H1 (cell line): Measurements from ENCODE around the gene ZC3HAV1. TPM values are rescaled to one million over a fixed set of nuclear protein-coding genes. Genes with fewer than 3 reads are reported as not detected.

Experiments used
- CTCF ChIA-PET: fragments of 300-600 bp; sonication (Branson Sonifier 250); formaldehyde crosslinking; loops from one replicate; lab custom pipeline; 2021; ENCODE audit not compliant: partially characterized antibody; lab: Charles Lee
- POLR2A ChIA-PET: fragments of 300-600 bp; sonication (Branson Sonifier 250); formaldehyde crosslinking; loops from one replicate; lab custom pipeline; 2021; ENCODE audit warnings: inconsistent platforms; ENCODE audit not compliant: partially characterized antibody; lab: Charles Lee
- DNase-seq, 2 experiments: peaks; one replicate each; pipeline versions ENCODE4 v3.0.0 to v3.0.0-alpha.2; 2010 to 2022; ENCODE audit warnings: low spot score in 2 of 2, low read depth in 1 of 2, mixed read lengths in 1 of 2
- FAIRE-seq: peaks from 2 replicates; lab custom pipeline; 2011; peaks lifted over from hg19 to GRCh38; lab: Jason Lieb, UNC
- H2AFZ ChIP-seq: 2 replicates; pipeline ENCODE4 v1.8.1; 2012; ENCODE audit warnings: low read length, inconsistent platforms
- H2AK5ac ChIP-seq: 2 replicates; pipeline ENCODE4 v1.6.1; 2013; ENCODE audit warnings: low read depth, low read length
- H2BK120ac ChIP-seq: replicated peaks from 2 replicates; pipeline ENCODE3; 2013; ENCODE audit warnings: low read depth, low read length, inconsistent platforms
- H2BK12ac ChIP-seq: 2 replicates; pipeline ENCODE4 v1.6.1; 2013; ENCODE audit warnings: low read depth, low read length
- H2BK15ac ChIP-seq: 2 replicates; pipeline ENCODE4 v1.6.1; 2013; ENCODE audit warnings: low read length
- H2BK20ac ChIP-seq: 2 replicates; pipeline ENCODE4 v1.6.1; 2013; ENCODE audit warnings: low read length
- H2BK5ac ChIP-seq: 2 replicates; pipeline ENCODE4 v1.6.1; 2013; ENCODE audit warnings: low read depth, low read length
- H3K14ac ChIP-seq: 2 replicates; pipeline ENCODE4 v1.6.1; 2013; ENCODE audit warnings: inconsistent platforms; ENCODE audit not compliant: insufficient read length
- H3K18ac ChIP-seq: 2 replicates; pipeline ENCODE4 v1.6.1; 2013; ENCODE audit warnings: low read length; ENCODE audit errors: extremely low read depth
- H3K23ac ChIP-seq: 2 replicates; pipeline ENCODE4 v1.6.1; 2013; ENCODE audit warnings: inconsistent platforms; ENCODE audit not compliant: insufficient read length
- H3K23me2 ChIP-seq: 2 replicates; pipeline ENCODE4 v1.6.1; 2013; ENCODE audit warnings: low read depth, low read length
- H3K27ac ChIP-seq: 2 replicates; pipeline ENCODE4 v1.6.1; 2011; ENCODE audit warnings: low read depth, low read length, inconsistent platforms
- H3K27me3 ChIP-seq, 4 experiments: replicated peaks in 1 of 4; 1 replicate in 1 of 4; 2 replicates in 3 of 4; pipeline versions ENCODE4 v1.6.1 to v1.8.1; 2011 to 2013; ENCODE audit warnings: low read length in 3 of 4, mild to moderate bottlenecking in 3 of 4, inconsistent platforms in 2 of 4, mixed read lengths in 2 of 4, moderate library complexity in 1 of 4; ENCODE audit not compliant: control insufficient read depth in 3 of 4, insufficient read depth in 3 of 4; ENCODE audit errors: extremely low read depth in 1 of 4
- H3K36me3 ChIP-seq, 4 experiments: 2 replicates each; pipeline versions ENCODE4 v1.6.1 to v1.8.1; 2011 to 2013; ENCODE audit warnings: mild to moderate bottlenecking in 4 of 4, low read length in 3 of 4, moderate library complexity in 2 of 4, control low read depth in 1 of 4, inconsistent platforms in 1 of 4; ENCODE audit not compliant: insufficient read depth in 4 of 4, control insufficient read depth in 2 of 4
- H3K4ac ChIP-seq: replicated peaks from 2 replicates; pipeline ENCODE3; 2013; ENCODE audit warnings: low read length, low read depth, mixed read lengths, inconsistent platforms; ENCODE audit not compliant: insufficient read length
- H3K4me1 ChIP-seq, 4 experiments: replicated peaks in 1 of 4; 1 replicate in 1 of 4; 2 replicates in 3 of 4; pipeline versions ENCODE4 v1.6.1 to v1.8.1; 2011 to 2013; ENCODE audit warnings: low read length in 3 of 4, inconsistent platforms in 2 of 4, mixed read lengths in 1 of 4; ENCODE audit not compliant: insufficient read depth in 4 of 4, control insufficient read depth in 3 of 4
- H3K4me2 ChIP-seq, 2 experiments: 2 replicates each; pipeline versions ENCODE4 v1.6.1 to v1.8.1; 2011 to 2013; ENCODE audit warnings: low read depth in 2 of 2, low read length in 2 of 2, control low read depth in 1 of 2, inconsistent platforms in 1 of 2, mild to moderate bottlenecking in 1 of 2; ENCODE audit not compliant: insufficient read depth in 1 of 2
- H3K4me3 ChIP-seq, 4 experiments: fragments of 200-600, 300-600 bp in 1 of 4; sonication (generic), shearing (Covaris generic), sonication (Bioruptor Twin) in 1 of 4; 2 replicates each; pipeline versions ENCODE4 v1.5.1 to v1.8.1; 2011 to 2016; ENCODE audit warnings: low read length in 4 of 4, low read depth in 3 of 4, control low read depth in 2 of 4, inconsistent platforms in 2 of 4, mild to moderate bottlenecking in 2 of 4, mixed read lengths in 1 of 4, moderate library complexity in 1 of 4; ENCODE audit not compliant: insufficient read depth in 2 of 4; ENCODE audit errors: extremely low read depth in 1 of 4
- H3K56ac ChIP-seq: replicated peaks from 2 replicates; pipeline ENCODE3; 2013; ENCODE audit warnings: low read depth, mild to moderate bottlenecking, mixed read lengths, low read length, inconsistent platforms; ENCODE audit not compliant: insufficient read length
- H3K79me1 ChIP-seq: 2 replicates; pipeline ENCODE4 v1.6.1; 2013; ENCODE audit warnings: low read depth, low read length, control low read depth
- H3K79me2 ChIP-seq, 2 experiments: 2 replicates each; pipeline versions ENCODE4 v1.6.1 to v1.8.1; 2012 to 2013; ENCODE audit warnings: low read length in 2 of 2, mild to moderate bottlenecking in 2 of 2, inconsistent platforms in 1 of 2; ENCODE audit not compliant: insufficient read depth in 2 of 2, control insufficient read depth in 1 of 2
- H3K9ac ChIP-seq, 4 experiments: replicated peaks in 1 of 4; 1 replicate in 1 of 4; 2 replicates in 3 of 4; pipeline versions ENCODE4 v1.6.1 to v1.8.1; 2011 to 2013; ENCODE audit warnings: low read depth in 3 of 4, low read length in 3 of 4, control low read depth in 2 of 4, mild to moderate bottlenecking in 2 of 4, moderate library complexity in 2 of 4, inconsistent platforms in 1 of 4; ENCODE audit errors: extremely low read depth in 1 of 4
- H3K9me3 ChIP-seq, 2 experiments: 2 replicates each; pipeline versions ENCODE4 v1.6.1 to v1.8.1; 2012 to 2013; ENCODE audit warnings: mild to moderate bottlenecking in 2 of 2, moderate library complexity in 2 of 2, control low read depth in 1 of 2, inconsistent platforms in 1 of 2, low read depth in 1 of 2, low read length in 1 of 2, mixed read lengths in 1 of 2; ENCODE audit not compliant: insufficient read depth in 2 of 2
- H4K20me1 ChIP-seq, 2 experiments: replicated peaks in 1 of 2; 2 replicates each; pipeline versions ENCODE3 to v1.8.1; 2011 to 2013; ENCODE audit warnings: inconsistent platforms in 2 of 2, low read length in 2 of 2, mild to moderate bottlenecking in 1 of 2; ENCODE audit not compliant: insufficient read depth in 2 of 2, control insufficient read depth in 1 of 2
- H4K5ac ChIP-seq: 2 replicates; pipeline ENCODE4 v1.6.1; 2013; ENCODE audit warnings: low read length, low read depth, mixed read lengths, inconsistent platforms; ENCODE audit not compliant: insufficient read length
- H4K8ac ChIP-seq: 2 replicates; pipeline ENCODE4 v1.8.0; 2013; ENCODE audit warnings: mild to moderate bottlenecking, moderate library complexity, low read length, inconsistent platforms; ENCODE audit not compliant: insufficient read depth; ENCODE audit errors: extremely low read depth
- H4K91ac ChIP-seq: replicated peaks from 2 replicates; pipeline ENCODE3; 2013; ENCODE audit warnings: low read length, mixed read lengths, inconsistent platforms; ENCODE audit not compliant: insufficient read length
- FOSL1 ChIP-seq: IDR thresholded peaks from 2 replicates; pipeline ENCODE4 v1.6.1; 2011; ENCODE audit warnings: mild to moderate bottlenecking, low read depth, low read length, moderate library complexity; ENCODE audit not compliant: insufficient read depth
- JUND ChIP-seq: IDR thresholded peaks from 2 replicates; pipeline ENCODE4 v1.6.1; 2011; ENCODE audit warnings: mild to moderate bottlenecking, improper control_type of control experiment, low read length
- NRF1 ChIP-seq: IDR thresholded peaks from 2 replicates; pipeline ENCODE4 v1.6.1; 2011; ENCODE audit warnings: mild to moderate bottlenecking, low read depth, low read length, improper control_type of control experiment
- SUZ12 ChIP-seq: fragments of 200-600 bp; sonication (generic); IDR thresholded peaks from 2 replicates; pipeline ENCODE4 v1.6.1; 2012; ENCODE audit warnings: mild to moderate bottlenecking, inconsistent platforms, low read length, moderate library complexity, mixed read lengths
- WGBS, 2 experiments: shearing (Covaris generic) in 1 of 2; methylation state at CpG; one replicate each; pipeline versions ENCODE4 v1.1.6 to v1.1.7; 2013 to 2015; ENCODE audit warnings: low lambda C conversion rate in 2 of 2, mixed read lengths in 2 of 2, inconsistent platforms in 1 of 2, low coverage in 1 of 2, missing lambda C conversion rate in 1 of 2; ENCODE audit not compliant: insufficient replicate concordance in 2 of 2, insufficient coverage in 1 of 2, insufficient read length in 1 of 2; ENCODE audit errors: extremely low coverage in 1 of 2, missing lambda C conversion rate in 1 of 2; 5-methylcytosine and 5-hydroxymethylcytosine counted together
- polyA plus RNA-seq, 7 experiments: library from polyadenylated mRNA; depleted of rRNA in 3 of 7; stranded (reverse) in 5 of 7; unstranded in 2 of 7; fragments of >200 nt in 5 of 7; fragments of 200-250 nt in 2 of 7; gene quantifications; 1 replicate in 5 of 7; 2 replicates in 1 of 7; 4 replicates in 1 of 7; pipeline versions ENCODE4 v1.2.1 to v1.2.3, GENCODE V29; 2011 to 2013; ENCODE audit warnings: missing spikeins in 2 of 7, mixed read lengths in 2 of 7
- total RNA-seq: library from RNA; stranded (reverse); fragmentation: NEBNext Ultra II Directional; extraction: Animal tissue kit (Norgen Biotek cat#: 25700); gene quantifications from 2 replicates; pipeline ENCODE4 v1.2.1, GENCODE V29; 2021

ZC3HAV1 gene
- total and polyA plus RNA-seq, 2 of the 8 experiments (the other 6 are each of a cell fraction or from before 2014, with no cell fraction given), result 22.5 to 43.4 TPM

GRCh38 chr7:139118805-139119485 is 9.4 kb upstream of the ZC3HAV1 start:
- ChIA-PET POLR2A (no interaction called here), CTCF (no interaction called here)
- Histone ChIP-seq H3K79me1 (no peaks in the 10 kb centered on the region), H4K8ac (peak overlapping the region; percentile 66; the same call in 1 of the 2 replicates), H4K5ac (no peak overlapping the region), H3K27ac (no peak overlapping the region), H3K14ac (no peak overlapping the region), H2AFZ (peak overlapping the region; percentile 54), H2BK20ac (no peak overlapping the region), H3K9me3 (no peaks in the 10 kb centered on the region), H4K91ac (no peak overlapping the region), H3K23ac (no peak overlapping the region), H3K23me2 (no peaks in the 10 kb centered on the region), H4K20me1 (no peaks in the 10 kb centered on the region), H3K56ac (no peak overlapping the region), H3K27me3 (no peaks in the 10 kb centered on the region), H2BK5ac (no peak overlapping the region), H3K18ac (no peak overlapping the region; the same call in 1 of the 2 replicates), H3K4me1 (peaks cover 0 to 8% (median 1%) of the 10 kb centered on the region in 4 experiments; a peak in 2 of 7 replicates), H2BK120ac (no peak overlapping the region), H2AK5ac (no peak overlapping the region), H3K9ac (no peak overlapping the region), H3K4me3 (no peak overlapping the region), H2BK15ac (no peak overlapping the region), H3K4me2 (no peak overlapping the region), H3K36me3 (no peaks in the 10 kb centered on the region), H3K4ac (no peak overlapping the region), H3K79me2 (no peaks in the 10 kb centered on the region), H2BK12ac (no peak overlapping the region)
- no peak for DNase-seq
- TF ChIP-seq FOSL1 (no peak), NRF1 (no peak), SUZ12 (no peak), JUND (no peak)
- 93% methylated on average over 7 of the region's 7 CpGs; no CpG with 5 or more reads in 1 of the 2 experiments for WGBS, 2 experiments
- no peak for FAIRE-seq
